ENCODE data around the gene PLA2G4F.
"Not testable (repeated sequence)": the region's sequence is repeated elsewhere in the genome, so short reads cannot be mapped to it uniquely, and the experiment has no call there.

PLA2G4F gene

GRCh38 chr15:42094512-42094963 lies 61.9 kb downstream of the PLA2G4F start, which contains the start of gene PLA2G4D:
Gene PLA2G4D (minus strand): TSS chr15:42094562. CDS start chr15:42094459, 103 bp downstream.
- Histone ChIP-seq H3K27me3 (no peaks in the 10 kb centered on the region), H3K27ac (no peak within 1 kb of the TSS), H3K4me1 (ENCODE audit: control insufficient read depth in 1 of 2, insufficient read depth in 1 of 2, low read depth in 1 of 2, low read length in 1 of 2) (peaks cover under 1 to 3% of the 10 kb centered on the region in 2 experiments), H3K4me3 (ENCODE audit: low read depth in 1 of 2, low read length in 1 of 2) (no peak within 1 kb of the TSS), H3K9me3 (no peaks in the 10 kb centered on the region), H3K36me3 (no peaks in the 10 kb centered on the region)
- TF ChIP-seq CTCF (IDR thresholded peaks at IDR 0.05), result no peak

- no peak for TF ChIP-seq CTCF (IDR thresholded peaks at IDR 0.05)
- Histone ChIP-seq H3K27me3 (no peaks in the 10 kb centered on the region), H3K4me3 (ENCODE audit: low read depth in 1 of 2, low read length in 1 of 2) (no peak overlapping the region), H3K36me3 (no peaks in the 10 kb centered on the region), H3K4me1 (ENCODE audit: control insufficient read depth in 1 of 2, insufficient read depth in 1 of 2, low read depth in 1 of 2, low read length in 1 of 2) (no peaks in the 10 kb centered on the region), H3K9me3 (no peaks in the 10 kb centered on the region), H3K27ac (no peak overlapping the region)
These were observed 62.5 kb downstream of the PLA2G4F start for GRCh38 chr15:42093966-42094365.

DNA sequence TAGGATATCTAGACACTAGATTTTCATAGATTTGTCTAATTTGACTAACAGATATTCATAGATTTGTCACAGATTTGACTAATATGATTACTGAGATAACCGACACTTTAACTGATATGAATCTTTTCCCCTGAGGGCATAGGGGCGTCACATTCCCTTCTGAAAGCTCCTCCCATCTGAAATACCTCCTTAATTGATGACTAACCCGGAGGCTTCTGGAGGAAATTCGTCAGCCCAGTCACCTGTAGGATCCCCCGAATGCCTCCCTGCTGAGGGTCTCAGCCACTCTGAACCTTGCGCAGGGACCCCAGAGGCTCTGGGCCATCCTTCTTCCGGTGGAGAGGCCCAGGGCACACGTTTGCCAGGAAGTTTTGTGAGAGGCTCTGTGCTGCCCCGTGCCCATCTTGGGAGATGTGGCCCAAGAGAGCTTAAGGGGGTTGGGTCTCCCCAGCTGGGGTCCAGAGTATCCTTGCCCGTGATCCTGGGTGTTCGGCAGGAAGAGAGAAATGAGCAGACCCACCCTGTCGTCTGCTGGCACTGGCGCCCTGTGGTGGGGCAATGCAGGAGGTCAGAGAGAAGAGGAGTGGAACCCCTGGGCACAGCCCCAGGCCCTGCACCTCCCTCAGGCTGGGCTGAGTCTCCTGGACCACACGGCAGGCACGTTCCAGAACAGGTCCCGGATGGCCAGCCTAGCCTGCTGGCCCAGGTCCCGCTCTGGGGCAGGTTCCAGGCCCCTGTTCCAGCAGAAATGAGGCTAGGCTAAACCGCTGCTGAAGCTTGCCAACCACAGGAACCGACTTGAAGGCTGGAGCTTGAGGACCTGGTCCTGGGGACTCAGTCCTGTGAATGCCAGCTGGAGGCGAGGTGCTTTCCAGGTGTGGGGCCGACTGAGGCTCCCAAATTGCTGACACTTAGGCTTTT lies 63.8 kb downstream of the PLA2G4F start:
- H3K9me3 ChIP-seq, result no peaks in the 10 kb centered on the region
- H3K27ac ChIP-seq, result no peak overlapping the region
- H3K4me3 ChIP-seq (ENCODE audit: low read depth in 1 of 2, low read length in 1 of 2), result no peak overlapping the region
- no peaks in the 10 kb centered on the region for H3K36me3 ChIP-seq
- TF ChIP-seq CTCF (IDR thresholded peaks at IDR 0.05), result no peak
- no peaks in the 10 kb centered on the region for H3K27me3 ChIP-seq
- no peaks in the 10 kb centered on the region for H3K4me1 ChIP-seq (ENCODE audit: control insufficient read depth in 1 of 2, insufficient read depth in 1 of 2, low read depth in 1 of 2, low read length in 1 of 2)

DNA sequence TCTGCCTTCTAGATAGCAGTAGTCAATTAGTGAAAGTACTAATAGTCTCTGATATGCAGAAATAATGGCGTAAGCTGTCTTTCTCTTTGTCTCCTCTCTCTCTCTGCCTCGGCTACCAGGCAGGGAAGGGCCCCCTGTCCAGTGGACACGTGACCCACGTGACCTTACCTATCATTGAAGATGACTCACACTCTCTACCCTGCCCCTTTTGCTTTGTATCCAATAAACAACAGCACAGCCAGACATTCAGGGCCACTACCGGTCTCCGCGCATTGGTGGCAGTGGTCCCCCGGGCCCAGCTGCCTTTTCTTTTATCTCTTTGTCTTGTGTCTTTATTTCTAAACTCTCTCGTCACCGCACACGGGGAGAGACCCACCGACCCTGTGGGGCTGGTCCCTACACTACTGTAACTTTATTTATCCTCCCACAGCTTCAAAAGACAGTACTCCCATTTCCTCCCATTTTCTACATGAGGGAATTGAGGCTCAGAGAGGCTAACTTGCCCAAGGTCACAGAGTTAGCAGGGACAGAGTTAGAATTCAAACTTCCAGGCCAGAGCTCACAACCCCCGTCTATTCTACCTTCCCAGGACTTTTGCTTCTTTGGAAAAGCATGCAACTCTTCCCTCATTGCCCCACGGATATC lies 64.6 kb downstream of the PLA2G4F start:
- not testable (repeated sequence) for H3K9me3 ChIP-seq; H3K36me3 ChIP-seq; H3K27ac ChIP-seq; H3K27me3 ChIP-seq; H3K4me1 ChIP-seq (ENCODE audit: control insufficient read depth in 1 of 2, insufficient read depth in 1 of 2, low read depth in 1 of 2, low read length in 1 of 2); H3K4me3 ChIP-seq (ENCODE audit: low read depth in 1 of 2, low read length in 1 of 2)

DNA sequence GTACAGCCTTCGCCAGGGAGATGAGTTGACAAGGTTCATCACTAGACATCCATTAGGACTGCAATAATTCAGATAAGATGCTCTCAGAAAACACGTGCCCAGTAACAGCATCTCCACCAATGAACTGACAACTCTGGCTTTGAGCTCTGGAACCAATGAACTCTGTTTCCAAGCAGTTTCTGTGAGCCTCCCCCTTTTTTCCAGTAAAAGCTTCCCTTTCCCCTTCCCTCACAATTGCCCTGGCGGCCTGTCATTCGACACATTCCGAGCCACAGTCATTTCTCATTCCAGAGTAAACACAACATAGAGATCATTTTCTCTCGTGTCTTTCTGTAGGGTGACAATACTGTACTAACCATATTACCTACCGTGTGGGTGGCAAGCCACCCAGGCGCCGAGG lies 65.7 kb downstream of the PLA2G4F start:
- Histone ChIP-seq H3K9me3 (no peaks in the 10 kb centered on the region), H3K4me3 (ENCODE audit: low read depth in 1 of 2, low read length in 1 of 2) (no peak overlapping the region), H3K27me3 (no peaks in the 10 kb centered on the region), H3K4me1 (ENCODE audit: control insufficient read depth in 1 of 2, insufficient read depth in 1 of 2, low read depth in 1 of 2, low read length in 1 of 2) (no peaks in the 10 kb centered on the region), H3K27ac (no peak overlapping the region), H3K36me3 (no peaks in the 10 kb centered on the region)
- no peak for TF ChIP-seq CTCF (IDR thresholded peaks at IDR 0.05)

DNA sequence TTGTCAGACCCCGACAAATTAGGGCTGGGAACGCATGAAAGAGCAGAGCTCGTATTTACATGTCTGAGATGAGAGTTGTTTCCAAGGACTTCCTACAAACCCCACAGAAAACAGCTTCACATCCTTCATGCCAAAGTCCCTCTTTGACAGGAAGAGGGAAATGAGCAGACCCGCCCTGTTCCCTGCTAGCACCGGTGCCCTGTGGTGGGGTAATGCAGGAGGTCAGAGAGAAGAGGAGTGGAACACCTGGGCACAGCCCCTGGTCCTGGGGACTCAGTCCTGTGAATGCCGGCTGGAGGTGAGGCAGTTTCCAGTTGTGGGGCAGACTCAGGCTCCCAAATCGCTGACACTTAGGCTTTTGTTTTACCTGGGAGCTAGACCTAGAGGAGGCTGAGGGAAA lies 66.1 kb downstream of the PLA2G4F start:
- no peak for TF ChIP-seq CTCF (IDR thresholded peaks at IDR 0.05)
- Histone ChIP-seq H3K4me1 (ENCODE audit: control insufficient read depth in 1 of 2, insufficient read depth in 1 of 2, low read depth in 1 of 2, low read length in 1 of 2) (no peaks in the 10 kb centered on the region), H3K36me3 (no peaks in the 10 kb centered on the region), H3K27ac (no peak overlapping the region), H3K9me3 (no peaks in the 10 kb centered on the region), H3K27me3 (no peaks in the 10 kb centered on the region), H3K4me3 (ENCODE audit: low read depth in 1 of 2, low read length in 1 of 2) (no peak overlapping the region)
